Fibroblast of peridontal ligament (primary cell): ENCODE results near the gene PTPN4.
"Not testable (repeated sequence)": the region's sequence is repeated elsewhere in the genome, so short reads cannot be mapped to it uniquely, and the experiment has no call there.

Experiments
- DNase-seq: peaks from one replicate; pipeline ENCODE4 v3.0.0-alpha.2; 2010; ENCODE audit errors: extremely low read depth

The PTPN4 gene

GRCh38 chr2:120017201-120017600 is 257.5 kb downstream of the PTPN4 start:
- no peak for DNase-seq

- no peak for DNase-seq
These were observed 258.8 kb downstream of the PTPN4 start for GRCh38 chr2:120018549-120018948.

- peak; percentile 18 for DNase-seq
These were observed 260.8 kb downstream of the PTPN4 start for GRCh38 chr2:120020554-120020953.

- not testable (repeated sequence) for DNase-seq
These were observed 262.8 kb downstream of the PTPN4 start for GRCh38 chr2:120022505-120022904.

- DNase-seq: no peak
These were observed 267.2 kb downstream of the PTPN4 start for GRCh38 chr2:120026890-120027289.

GRCh38 chr2:120028795-120029194 is 269.1 kb downstream of the PTPN4 start:
- DNase-seq: no peak

GRCh38 chr2:120029672-120030640 is 270.2 kb downstream of the PTPN4 start:
- peak; percentile 39 for DNase-seq

GRCh38 chr2:120032297-120032696 is 272.6 kb downstream of the PTPN4 start:
- DNase-seq: no peak
